ENCODE data around the gene PPEF1.
"Not testable (repeated sequence)": the region's sequence is repeated elsewhere in the genome, so short reads cannot be mapped to it uniquely, and the experiment has no call there.

Gene PPEF1

GRCh38 chrX:18793601-18794089 lies 86.2 kb downstream of the PPEF1 start:
- no peak for DNase-seq (ENCODE audit: low read depth)

GRCh38 chrX:18797141-18797540 lies 89.7 kb downstream of the PPEF1 start:
- DNase-seq (ENCODE audit: low read depth) = no peak

GRCh38 chrX:18799911-18800310 lies 92.5 kb downstream of the PPEF1 start:
- DNase-seq (ENCODE audit: low read depth) = no peak

- DNase-seq (ENCODE audit: low read depth) = no peak
Observed at GRCh38 chrX:18809641-18810040, 102.2 kb downstream of the PPEF1 start.

GRCh38 chrX:18810416-18810815 lies 103.0 kb downstream of the PPEF1 start:
- no peak for DNase-seq (ENCODE audit: low read depth)

GRCh38 chrX:18825375-18825774 lies 117.9 kb downstream of the PPEF1 start:
- DNase-seq (ENCODE audit: low read depth) = no peak

- DNase-seq (ENCODE audit: low read depth) = no peak
Observed at GRCh38 chrX:18828832-18829404, 121.5 kb downstream of the PPEF1 start.

GRCh38 chrX:18833071-18833731 lies 125.8 kb downstream of the PPEF1 start:
- DNase-seq (ENCODE audit: low read depth) = peak; percentile 41

GRCh38 chrX:18847901-18848300 lies 140.5 kb downstream of the PPEF1 start:
- DNase-seq (ENCODE audit: low read depth) = not testable (repeated sequence)

GRCh38 chrX:18855919-18856644 lies 148.6 kb downstream of the PPEF1 start:
- no peak for DNase-seq (ENCODE audit: low read depth)

- no peak for DNase-seq (ENCODE audit: low read depth)
Observed at GRCh38 chrX:18856645-18856997, 149.2 kb downstream of the PPEF1 start.

GRCh38 chrX:18861511-18861910 lies 154.1 kb downstream of the PPEF1 start:
- DNase-seq (ENCODE audit: low read depth) = no peak

- no peak for DNase-seq (ENCODE audit: low read depth)
Observed at GRCh38 chrX:18864390-18864920, 157.0 kb downstream of the PPEF1 start.

- no peak for DNase-seq (ENCODE audit: low read depth)
Observed at GRCh38 chrX:18871161-18871890, 163.9 kb downstream of the PPEF1 start.

- DNase-seq (ENCODE audit: low read depth) = no peak
Observed at GRCh38 chrX:18871970-18872369, 164.5 kb downstream of the PPEF1 start.

GRCh38 chrX:18872621-18873020 lies 165.2 kb downstream of the PPEF1 start:
- DNase-seq (ENCODE audit: low read depth) = no peak

- DNase-seq (ENCODE audit: low read depth) = peak; percentile 50
Observed at GRCh38 chrX:18873189-18873791, 165.8 kb downstream of the PPEF1 start.

- no peak for DNase-seq (ENCODE audit: low read depth)
Observed at GRCh38 chrX:18873836-18874235, 166.4 kb downstream of the PPEF1 start.

GRCh38 chrX:18874560-18875255 lies 167.3 kb downstream of the PPEF1 start:
- DNase-seq (ENCODE audit: low read depth) = no peak

GRCh38 chrX:18875256-18875878 lies 167.9 kb downstream of the PPEF1 start:
- no peak for DNase-seq (ENCODE audit: low read depth)

GRCh38 chrX:18877469-18877868 lies 170.0 kb downstream of the PPEF1 start:
- DNase-seq (ENCODE audit: low read depth) = no peak
